Activated CD4-positive, alpha-beta memory T cell treated with anti-CD3 and anti-CD28 coated beads for 36 hours (primary cell): Measurements from ENCODE around the gene EFNA2. TPM values are rescaled to one million over a fixed set of nuclear protein-coding genes. Genes with fewer than 3 reads are reported as not detected.

ENCODE experiments used
- CTCF ChIA-PET: fragments of 350-600 bp; sonication (Branson Sonifier 250); formaldehyde crosslinking; loops from one replicate; lab custom pipeline; 2021; ENCODE audit warnings: antibody characterized with exemption, inconsistent platforms; lab: Charles Lee
- POLR2A ChIA-PET: fragments of 350-600 bp; sonication (Branson Sonifier 250); formaldehyde crosslinking; loops from one replicate; lab custom pipeline; 2021; ENCODE audit warnings: antibody characterized with exemption; lab: Charles Lee
- DNase-seq: peaks from one replicate; pipeline ENCODE4 v3.0.0-alpha.2; 2020
- H3K27ac Mint-ChIP-seq: one replicate; pipeline ENCODE4 v1.8.0; 2021; ENCODE audit warnings: mixed read lengths
- H3K27me3 Mint-ChIP-seq: one replicate; pipeline ENCODE4 v1.8.0; 2021; ENCODE audit warnings: mixed read lengths
- H3K36me3 Mint-ChIP-seq: one replicate; pipeline ENCODE4 v1.8.0; 2021; ENCODE audit warnings: mixed read lengths
- H3K4me1 Mint-ChIP-seq: one replicate; pipeline ENCODE4 v1.8.0; 2021; ENCODE audit warnings: low read depth, mixed read lengths
- H3K4me3 Mint-ChIP-seq: one replicate; pipeline ENCODE4 v1.8.0; 2021; ENCODE audit warnings: mild to moderate bottlenecking, mixed read lengths
- H3K9me3 Mint-ChIP-seq: one replicate; pipeline ENCODE4 v1.8.0; 2021; ENCODE audit warnings: mixed read lengths
- intact Hi-C: fragments of 100-400 bp; cut with micrococcal nuclease; formaldehyde crosslinking; loops from one replicate; pipeline ENCODE4 v1.15.1; 2023
- total RNA-seq, 2 experiments: library from RNA; stranded (reverse); gene quantifications; one replicate each; pipeline ENCODE4 v1.2.3, GENCODE V29; 2021

Gene EFNA2
- total RNA-seq, 2 experiments from 2014 or later, result not detected

- no peak for DNase-seq
- Mint-ChIP-seq H3K36me3 (peaks cover 52% of the 10 kb centered on the region), H3K4me3 (no peak overlapping the region), H3K4me1 (peaks cover 38% of the 10 kb centered on the region), H3K27ac (peak overlapping the region; percentile 67), H3K27me3 (no peaks in the 10 kb centered on the region), H3K9me3 (no peaks in the 10 kb centered on the region)
- CTCF ChIA-PET, result interaction anchor here (3.5 to 17.9 kb wide), 2 partner anchors 12 kb away, joined by 19 to 649 read pairs; partner anchors contain the start of gene ATP5F1D
- POLR2A ChIA-PET, result interaction anchor here (1.6 kb wide), 1 partner anchor 14 kb away, joined by 5 read pairs; the partner anchor contains the start of gene CIRBP
- intact Hi-C loops, result no loop called here
Observed at GRCh38 chr19:1255186-1256161, 30.2 kb upstream of the EFNA2 start.

GRCh38 chr19:1256646-1257474, 28.8 kb upstream of the EFNA2 start:
- Mint-ChIP-seq H3K9me3 (no peaks in the 10 kb centered on the region), H3K27ac (peak overlapping the region; percentile 97), H3K4me1 (peaks cover 44% of the 10 kb centered on the region), H3K27me3 (no peaks in the 10 kb centered on the region), H3K36me3 (peaks cover 46% of the 10 kb centered on the region), H3K4me3 (no peak overlapping the region)
- intact Hi-C loops, result no loop called here
- no peak for DNase-seq
- CTCF ChIA-PET, result interaction anchor here (3.5 to 17.9 kb wide), 2 partner anchors 10 to 13 kb away, joined by 19 to 649 read pairs; partner anchors contain the start of gene ATP5F1D
- POLR2A ChIA-PET, result no interaction called here

- ChIA-PET POLR2A (interaction anchor here (4.0 kb wide), 1 partner anchor 12 kb away, joined by 35 read pairs; the partner anchor contains the start of gene CIRBP), CTCF (interaction anchor here (3.5 to 17.9 kb wide), 2 partner anchors 9 to 14 kb away, joined by 19 to 649 read pairs; partner anchors contain the start of gene ATP5F1D)
- Mint-ChIP-seq H3K4me3 (peak overlapping the region; percentile 39), H3K27me3 (no peaks in the 10 kb centered on the region), H3K4me1 (peaks cover 49% of the 10 kb centered on the region), H3K9me3 (no peaks in the 10 kb centered on the region), H3K27ac (peak overlapping the region; percentile 97), H3K36me3 (peaks cover 42% of the 10 kb centered on the region)
- intact Hi-C loops, result no loop called here
- DNase-seq, result peak; percentile 9
Observed at GRCh38 chr19:1257475-1258162, 28.1 kb upstream of the EFNA2 start.

GRCh38 chr19:1258163-1258492, 27.5 kb upstream of the EFNA2 start:
- CTCF ChIA-PET, result interaction anchor here (17.9 kb wide), 1 partner anchor 15 kb away, joined by 649 read pairs; the partner anchor contains the start of gene ATP5F1D
- H3K9me3 Mint-ChIP-seq, result no peaks in the 10 kb centered on the region

GRCh38 chr19:1258707-1259205, 26.9 kb upstream of the EFNA2 start:
- intact Hi-C loops, result no loop called here
- no peaks in the 10 kb centered on the region for H3K9me3 Mint-ChIP-seq
- H3K27ac Mint-ChIP-seq, result peak overlapping the region; percentile 97
- CTCF ChIA-PET, result interaction anchor here (1.4 to 17.9 kb wide), 2 partner anchors 10 to 15 kb away, joined by 3 to 649 read pairs; partner anchors contain the start of genes ATP5F1D and CIRBP
- no peak for DNase-seq
- peaks cover 37% of the 10 kb centered on the region for H3K36me3 Mint-ChIP-seq
- no peaks in the 10 kb centered on the region for H3K27me3 Mint-ChIP-seq
- peak overlapping the region; percentile 94 for H3K4me3 Mint-ChIP-seq
- peaks cover 52% of the 10 kb centered on the region for H3K4me1 Mint-ChIP-seq
- POLR2A ChIA-PET, result interaction anchor here (0.9 to 4.0 kb wide), 3 partner anchors 10 to 14 kb away, joined by 4 to 35 read pairs (median 5); partner anchors contain the start of gene CIRBP

More at GRCh38 chr19:1258163-1258492, 27.5 kb upstream of the EFNA2 start:
- intact Hi-C loops, result no loop called here
- H3K4me1 Mint-ChIP-seq, result peaks cover 54% of the 10 kb centered on the region
- no peak for DNase-seq
- peak overlapping the region; percentile 97 for H3K27ac Mint-ChIP-seq
- H3K36me3 Mint-ChIP-seq, result peaks cover 42% of the 10 kb centered on the region
- POLR2A ChIA-PET, result interaction anchor here (1.8 to 4.0 kb wide), 2 partner anchors 11 to 14 kb away, joined by 5 to 35 read pairs; partner anchors contain the start of gene CIRBP
- peak overlapping the region; percentile 39 for H3K4me3 Mint-ChIP-seq
- H3K27me3 Mint-ChIP-seq, result no peaks in the 10 kb centered on the region

GRCh38 chr19:1259206-1259875, 26.3 kb upstream of the EFNA2 start:
- H3K4me3 Mint-ChIP-seq, result peak overlapping the region; percentile 94
- H3K36me3 Mint-ChIP-seq, result peaks cover 36% of the 10 kb centered on the region
- H3K27ac Mint-ChIP-seq, result peak overlapping the region; percentile 97
- DNase-seq, result peak; percentile 84
- ChIA-PET CTCF (interaction anchor here (1.4 to 17.9 kb wide), 2 partner anchors 10 to 16 kb away, joined by 3 to 649 read pairs; partner anchors contain the start of genes ATP5F1D and CIRBP), POLR2A (interaction anchor here (0.9 to 4.0 kb wide), 5 partner anchors 10 to 16 kb away, joined by 3 to 35 read pairs (median 4); partner anchors contain the start of genes CIRBP and FAM174C)
- peaks cover 51% of the 10 kb centered on the region for H3K4me1 Mint-ChIP-seq
- no peaks in the 10 kb centered on the region for H3K9me3 Mint-ChIP-seq
- intact Hi-C loops, result no loop called here
- H3K27me3 Mint-ChIP-seq, result no peaks in the 10 kb centered on the region

GRCh38 chr19:1259876-1260748, 25.6 kb upstream of the EFNA2 start:
- POLR2A ChIA-PET, result interaction anchor here (1.4 to 4.0 kb wide), 4 partner anchors 9 to 15 kb away, joined by 3 to 35 read pairs (median 4); partner anchors contain the start of genes CIRBP and FAM174C
- H3K4me1 Mint-ChIP-seq, result peaks cover 46% of the 10 kb centered on the region

GRCh38 chr19:1260749-1261537, 24.7 kb upstream of the EFNA2 start:
- ChIA-PET CTCF (interaction anchor here (1.1 to 17.9 kb wide), 3 partner anchors 8 to 18 kb away, joined by 3 to 649 read pairs (median 5); partner anchors contain the start of gene ATP5F1D), POLR2A (interaction anchor here (0.6 to 4.0 kb wide), 7 partner anchors 8 to 194 kb away, joined by 3 to 35 read pairs (median 4); partner anchors contain the start of genes ARHGAP45, CIRBP and FAM174C)
- peak overlapping the region; percentile 96 for H3K27ac Mint-ChIP-seq
- no peaks in the 10 kb centered on the region for H3K27me3 Mint-ChIP-seq
- peak overlapping the region; percentile 94 for H3K4me3 Mint-ChIP-seq
- H3K36me3 Mint-ChIP-seq, result peaks cover 22% of the 10 kb centered on the region
- peak; percentile 98 for DNase-seq
- no peaks in the 10 kb centered on the region for H3K9me3 Mint-ChIP-seq
- intact Hi-C loops, result loop anchor here (1.0 kb wide), 3 partner anchors 8 to 14 kb away; partner anchors contain the start of genes CIRBP and FAM174C
- H3K4me1 Mint-ChIP-seq, result peaks cover 53% of the 10 kb centered on the region

More at GRCh38 chr19:1259876-1260748, 25.6 kb upstream of the EFNA2 start:
- Mint-ChIP-seq H3K27me3 (no peaks in the 10 kb centered on the region), H3K4me3 (peak overlapping the region; percentile 94), H3K36me3 (peaks cover 28% of the 10 kb centered on the region), H3K27ac (peak overlapping the region; percentile 97), H3K9me3 (no peaks in the 10 kb centered on the region)
- peak; percentile 81 for DNase-seq
- CTCF ChIA-PET, result interaction anchor here (1.1 to 17.9 kb wide), 3 partner anchors 9 to 19 kb away, joined by 3 to 649 read pairs (median 3); partner anchors contain the start of genes ATP5F1D and CIRBP
- intact Hi-C loops, result loop anchor here (1.0 kb wide), 2 partner anchors 9 to 11 kb away; partner anchors contain the start of gene CIRBP
